HFFc6 (cell line): ENCODE results near the gene NUAK1. TPM values are rescaled to one million over a fixed set of nuclear protein-coding genes. Genes with fewer than 3 reads are reported as not detected.

Experiments used
- DNase-seq: peaks from one replicate; pipeline ENCODE4 v3.0.0-alpha.2; 2018
- H3K27ac Mint-ChIP-seq: 2 replicates; pipeline ENCODE4 v1.8.0; 2020; ENCODE audit warnings: mild to moderate bottlenecking, mixed read lengths
- H3K27me3 Mint-ChIP-seq: 2 replicates; pipeline ENCODE4 v1.8.0; 2021; ENCODE audit warnings: mild to moderate bottlenecking, moderate library complexity, mixed read lengths; ENCODE audit not compliant: insufficient read depth
- H3K36me3 Mint-ChIP-seq: 2 replicates; pipeline ENCODE4 v1.8.0; 2021; ENCODE audit warnings: low read depth, mixed read lengths
- H3K4me1 Mint-ChIP-seq: 2 replicates; pipeline ENCODE4 v1.8.0; 2020; ENCODE audit warnings: low read depth, mixed read lengths
- H3K4me3 Mint-ChIP-seq: 2 replicates; pipeline ENCODE4 v1.8.0; 2020; ENCODE audit warnings: mild to moderate bottlenecking, moderate library complexity, mixed read lengths
- H3K9me3 Mint-ChIP-seq: 2 replicates; pipeline ENCODE4 v1.8.0; 2020; ENCODE audit warnings: mild to moderate bottlenecking, mixed read lengths
- CTCF ChIP-seq: fragments of 200-600 bp; sonication (generic); IDR thresholded peaks from 2 replicates; pipeline ENCODE4 v1.5.0; 2021; ENCODE audit warnings: antibody characterized with exemption, mild to moderate bottlenecking
- total RNA-seq, 6 experiments: library from RNA; stranded (reverse); fragmentation: NEBNext Ultra II Directional; extraction: Animal tissue kit (Norgen Biotek cat#: 25700); gene quantifications; 2 replicates in 1 of 6; 3 replicates in 5 of 6; pipeline ENCODE4 v1.2.3, GENCODE V29; 2021

The NUAK1 gene
- total RNA-seq, 6 experiments from 2014 or later, result 11.0 to 37.3 (median 14.1) TPM

- Mint-ChIP-seq H3K4me3 (no peak overlapping the region), H3K4me1 (peaks cover 16% of the 10 kb centered on the region), H3K27me3 (peaks cover 25% of the 10 kb centered on the region), H3K9me3 (peaks cover 5% of the 10 kb centered on the region; the same call in 1 of the 2 replicates), H3K27ac (no peak overlapping the region), H3K36me3 (no peaks in the 10 kb centered on the region)
- no peak for TF ChIP-seq CTCF
- DNase-seq, result no peak
These were observed 34.7 kb upstream of the NUAK1 start for GRCh38 chr12:106173442-106173841.

DNA sequence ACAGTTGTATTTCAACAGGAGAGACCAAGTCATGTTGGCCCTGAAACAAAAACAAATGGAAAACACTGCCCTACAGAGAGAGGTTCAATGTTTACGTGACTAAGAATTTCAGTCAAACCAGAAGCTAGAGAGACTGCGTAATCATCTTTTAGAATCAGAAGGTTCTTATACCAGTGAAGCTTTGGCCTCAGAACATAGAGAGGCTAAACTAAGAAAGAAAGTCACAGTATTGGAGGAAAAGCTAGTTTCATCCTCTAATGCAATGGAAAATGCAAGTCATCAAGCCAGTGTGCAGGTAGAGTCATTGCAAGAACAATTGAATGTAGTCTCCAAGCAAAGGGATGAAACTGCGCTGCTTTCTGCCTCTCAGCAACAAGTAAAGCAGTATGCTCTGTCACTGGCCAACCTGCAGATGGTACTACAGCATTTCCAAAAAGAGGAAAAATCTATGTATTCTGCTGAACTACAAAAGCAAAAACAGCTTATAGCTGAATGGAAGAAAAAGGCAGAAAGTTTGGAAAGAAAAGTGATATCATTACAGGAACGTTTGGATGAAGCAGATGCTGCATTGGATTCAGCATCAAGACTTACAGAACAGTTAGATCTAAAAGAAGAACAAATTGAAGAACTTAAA is 32.5 kb upstream of the NUAK1 start:
- H3K36me3 Mint-ChIP-seq, result peaks cover 4% of the 10 kb centered on the region; the same call in 1 of the 2 replicates
- no peak overlapping the region for H3K27ac Mint-ChIP-seq
- H3K4me1 Mint-ChIP-seq, result peaks cover 16% of the 10 kb centered on the region
- no peak for DNase-seq
- peaks cover 15% of the 10 kb centered on the region; the same call in 1 of the 2 replicates for H3K9me3 Mint-ChIP-seq
- TF ChIP-seq CTCF, result peak; percentile 31; the same call in 1 of the 2 replicates
- peaks cover 26% of the 10 kb centered on the region for H3K27me3 Mint-ChIP-seq
- H3K4me3 Mint-ChIP-seq, result no peak overlapping the region

DNA sequence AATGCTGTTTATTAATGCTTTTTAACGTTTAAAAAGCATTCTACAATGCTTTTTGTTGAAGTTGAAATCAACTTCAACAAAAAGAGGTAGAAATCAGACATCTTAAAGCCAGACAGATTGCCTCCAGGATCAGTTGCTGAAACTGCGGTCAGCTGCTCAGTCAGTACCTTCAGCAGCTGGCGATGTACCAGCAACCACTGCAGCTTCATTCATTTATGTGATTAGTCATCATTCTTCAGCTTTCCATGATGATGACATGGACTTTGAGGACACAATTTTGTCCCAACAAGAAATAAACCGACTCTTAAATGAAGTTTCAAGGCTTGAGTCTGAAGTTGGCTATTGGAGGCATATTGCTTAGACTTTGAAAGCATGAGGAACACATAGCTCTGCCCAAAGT is 31.5 kb upstream of the NUAK1 start:
- no peak overlapping the region for H3K27ac Mint-ChIP-seq
- H3K36me3 Mint-ChIP-seq, result peaks cover 4% of the 10 kb centered on the region; the same call in 1 of the 2 replicates
- no peak overlapping the region for H3K4me3 Mint-ChIP-seq
- peaks cover 15% of the 10 kb centered on the region; the same call in 1 of the 2 replicates for H3K9me3 Mint-ChIP-seq
- H3K27me3 Mint-ChIP-seq, result peaks cover 29% of the 10 kb centered on the region
- DNase-seq, result peak; percentile 80
- TF ChIP-seq CTCF, result no peak
- H3K4me1 Mint-ChIP-seq, result peaks cover 16% of the 10 kb centered on the region

DNA sequence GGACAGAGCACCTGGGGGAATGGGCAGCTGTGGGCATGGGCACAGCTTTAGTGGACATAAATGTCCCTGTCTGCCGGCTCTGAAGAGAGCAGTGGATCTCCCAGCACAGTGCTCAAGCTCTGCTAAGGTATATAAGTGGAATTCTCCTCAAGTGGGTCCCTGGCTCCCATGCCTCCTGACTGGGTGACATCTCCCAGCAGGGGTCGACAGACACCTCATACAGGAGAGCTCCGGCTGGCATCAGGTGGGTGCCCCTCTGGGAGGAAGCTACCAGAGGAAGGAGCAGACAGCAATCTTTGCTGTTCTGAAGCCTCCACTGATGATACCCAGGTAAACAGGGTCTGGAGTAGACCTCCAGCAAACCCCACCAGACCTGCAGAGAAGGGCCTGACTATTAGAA is 25.0 kb upstream of the NUAK1 start:
- H3K9me3 Mint-ChIP-seq, result peaks cover 13% of the 10 kb centered on the region; the same call in 1 of the 2 replicates
- peaks cover under 1% of the 10 kb centered on the region for H3K4me1 Mint-ChIP-seq
- H3K4me3 Mint-ChIP-seq, result no peak overlapping the region
- H3K36me3 Mint-ChIP-seq, result peaks cover 4% of the 10 kb centered on the region; the same call in 1 of the 2 replicates
- peaks cover 24% of the 10 kb centered on the region for H3K27me3 Mint-ChIP-seq
- TF ChIP-seq CTCF, result no peak
- no peak overlapping the region for H3K27ac Mint-ChIP-seq
- DNase-seq, result no peak

DNA sequence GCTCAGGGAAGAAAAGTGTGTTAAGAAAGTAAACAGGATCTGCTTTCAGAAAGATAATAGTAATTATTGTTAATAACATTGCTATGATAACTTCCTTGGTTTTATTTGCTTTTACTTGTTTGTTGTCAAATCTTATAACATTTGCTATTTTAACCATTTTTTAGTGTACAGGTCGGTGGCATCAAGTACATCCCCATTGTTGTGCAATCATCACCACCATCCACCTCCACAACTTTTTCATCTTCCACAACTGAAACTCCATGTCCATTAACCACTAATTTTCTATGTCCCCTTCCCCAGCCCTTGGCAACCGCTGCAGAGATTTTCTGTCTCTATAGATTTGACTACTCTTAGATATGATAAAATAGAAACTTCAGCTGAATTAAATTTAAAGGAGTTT is 22.7 kb upstream of the NUAK1 start:
- Mint-ChIP-seq H3K36me3 (no peaks in the 10 kb centered on the region), H3K4me3 (no peak overlapping the region), H3K27me3 (peaks cover 16% of the 10 kb centered on the region), H3K27ac (no peak overlapping the region), H3K4me1 (peaks cover 22% of the 10 kb centered on the region), H3K9me3 (no peaks in the 10 kb centered on the region)
- DNase-seq, result no peak
- TF ChIP-seq CTCF, result no peak
